ENCODE results near the gene RBM5. TPM values are rescaled to one million over a fixed set of nuclear protein-coding genes. Genes with fewer than 3 reads are reported as not detected.

The RBM5 gene
- total RNA-seq, 1 experiment from 2014 or later = 128 TPM

- H3K27me3 ChIP-seq (ENCODE audit: low read length) = no peaks in the 10 kb centered on the region
- CTCF ChIA-PET = no interaction called here
- H3K4me2 ChIP-seq (ENCODE audit: low read length) = no peak overlapping the region
- no peak overlapping the region for H2AFZ ChIP-seq (ENCODE audit: low read length)
- no peak for TF ChIP-seq EZH2 (IDR thresholded peaks at IDR 0.05; ENCODE audit: low read length, unreplicated experiment)
- no peak for TF ChIP-seq EZH2phosphoT487 (IDR thresholded peaks at IDR 0.05; ENCODE audit: borderline replicate concordance, low read length)
- TF ChIP-seq CTCF (conservative IDR thresholded peaks at IDR 0.05; ENCODE audit: low read depth, low read length) = no peak
- H4K20me1 ChIP-seq (ENCODE audit: low read length) = no peaks in the 10 kb centered on the region
- BruUV-seq (replicated peaks) = no TSS peak
- no peaks in the 10 kb centered on the region for H3K9me3 ChIP-seq (ENCODE audit: low read length)
- H3K4me1 ChIP-seq (ENCODE audit: insufficient read depth, low read length) = no peaks in the 10 kb centered on the region
- intact Hi-C loops (cut with micrococcal nuclease) = no loop called here
- ATAC-seq = no peak
- no peaks in the 10 kb centered on the region for H3F3A ChIP-seq (ENCODE audit: low read length, unreplicated experiment)
- no peaks in the 10 kb centered on the region for H3K79me2 ChIP-seq (ENCODE audit: low read length)
- no peak overlapping the region for H3K27ac ChIP-seq (ENCODE audit: low read length)
- H3K4me3 ChIP-seq (ENCODE audit: low read length) = no peak overlapping the region
- no peaks in the 10 kb centered on the region for H3K9me2 ChIP-seq (replicated peaks; ENCODE audit: low read length)
- no peak for DNase-seq
- no peak overlapping the region for H3K9ac ChIP-seq (ENCODE audit: low read length)
- POLR2A ChIA-PET (ENCODE audit: unreplicated experiment) = no interaction called here
- H3K36me3 ChIP-seq (ENCODE audit: low read depth, low read length) = no peaks in the 10 kb centered on the region
Observed at GRCh38 chr3:50147016-50147415, 58.3 kb downstream of the RBM5 start.

GRCh38 chr3:50147447-50147846, 58.7 kb downstream of the RBM5 start:
- no peak overlapping the region for H3K4me3 ChIP-seq (ENCODE audit: low read length)
- TF ChIP-seq CTCF (conservative IDR thresholded peaks at IDR 0.05; ENCODE audit: low read depth, low read length) = no peak
- no TSS peak for BruUV-seq (replicated peaks)
- intact Hi-C loops (cut with micrococcal nuclease) = no loop called here
- no peak overlapping the region for H3K27ac ChIP-seq (ENCODE audit: low read length)
- no peak overlapping the region for H3K4me2 ChIP-seq (ENCODE audit: low read length)
- no peaks in the 10 kb centered on the region for H3K4me1 ChIP-seq (ENCODE audit: insufficient read depth, low read length)
- no peaks in the 10 kb centered on the region for H3K9me2 ChIP-seq (replicated peaks; ENCODE audit: low read length)
- DNase-seq (no peak), ATAC-seq (no peak)
- no peaks in the 10 kb centered on the region for H3K36me3 ChIP-seq (ENCODE audit: low read depth, low read length)
- H3K9ac ChIP-seq (ENCODE audit: low read length) = no peak overlapping the region
- no peak overlapping the region for H2AFZ ChIP-seq (ENCODE audit: low read length)
- CTCF ChIA-PET = no interaction called here
- no peaks in the 10 kb centered on the region for H3F3A ChIP-seq (ENCODE audit: low read length, unreplicated experiment)
- POLR2A ChIA-PET (ENCODE audit: unreplicated experiment) = interaction anchor here (0.5 kb wide), 1 partner anchor 25 kb away, joined by 3 read pairs; no protein-coding TSS in a partner anchor
- no peaks in the 10 kb centered on the region for H3K27me3 ChIP-seq (ENCODE audit: low read length)
- no peaks in the 10 kb centered on the region for H3K79me2 ChIP-seq (ENCODE audit: low read length)
- no peaks in the 10 kb centered on the region for H4K20me1 ChIP-seq (ENCODE audit: low read length)
- no peaks in the 10 kb centered on the region for H3K9me3 ChIP-seq (ENCODE audit: low read length)

- Histone ChIP-seq H3K9me2 (replicated peaks; ENCODE audit: low read length) (no peaks in the 10 kb centered on the region), H3K36me3 (ENCODE audit: low read depth, low read length) (no peaks in the 10 kb centered on the region), H3K27me3 (ENCODE audit: low read length) (no peaks in the 10 kb centered on the region), H3K79me2 (ENCODE audit: low read length) (no peaks in the 10 kb centered on the region), H4K20me1 (ENCODE audit: low read length) (no peaks in the 10 kb centered on the region), H3K9ac (ENCODE audit: low read length) (no peak overlapping the region), H3K27ac (ENCODE audit: low read length) (no peak overlapping the region), H3F3A (ENCODE audit: low read length, unreplicated experiment) (no peaks in the 10 kb centered on the region), H3K4me2 (ENCODE audit: low read length) (no peak overlapping the region), H3K4me3 (ENCODE audit: low read length) (no peak overlapping the region), H2AFZ (ENCODE audit: low read length) (no peak overlapping the region), H3K4me1 (ENCODE audit: insufficient read depth, low read length) (no peaks in the 10 kb centered on the region), H3K9me3 (ENCODE audit: low read length) (no peaks in the 10 kb centered on the region)
- DNase-seq (no peak), ATAC-seq (no peak)
- ChIA-PET CTCF (no interaction called here), POLR2A (ENCODE audit: unreplicated experiment) (interaction anchor here (0.5 kb wide), 1 partner anchor 25 kb away, joined by 3 read pairs; no protein-coding TSS in a partner anchor)
- TF ChIP-seq EZH2phosphoT487 (IDR thresholded peaks at IDR 0.05; ENCODE audit: borderline replicate concordance, low read length) (no peak), EZH2 (IDR thresholded peaks at IDR 0.05; ENCODE audit: low read length, unreplicated experiment) (no peak), CTCF (conservative IDR thresholded peaks at IDR 0.05; ENCODE audit: low read depth, low read length) (no peak)
- BruUV-seq (replicated peaks) = no TSS peak
- intact Hi-C loops (cut with micrococcal nuclease) = no loop called here
Observed at GRCh38 chr3:50147861-50148260, 59.1 kb downstream of the RBM5 start.

Data from PC-3 (cell line).